NCI-H2107 treated with DMSO at 0.1 percent for 48 hours (cell line): ENCODE data around the gene ADRM1.

Experiments used
- DNase-seq: peaks from one replicate; lab custom pipeline; 2025; ENCODE audit not compliant: unreplicated experiment; lab: John Stamatoyannopoulos, UW

Gene ADRM1

GRCh38 chr20:62280303-62280702 lies 22.5 kb upstream of the ADRM1 start:
- no peak for DNase-seq

GRCh38 chr20:62281161-62281933 lies 21.4 kb upstream of the ADRM1 start:
- DNase-seq: peak; percentile 34

GRCh38 chr20:62282103-62282502 lies 20.7 kb upstream of the ADRM1 start:
- DNase-seq: no peak

- DNase-seq: no peak
These were observed 19.8 kb upstream of the ADRM1 start for GRCh38 chr20:62282877-62283503.

GRCh38 chr20:62284448-62284847 lies 18.3 kb upstream of the ADRM1 start:
- no peak for DNase-seq

- DNase-seq: no peak
These were observed 17.6 kb upstream of the ADRM1 start for GRCh38 chr20:62285151-62285550.

GRCh38 chr20:62285722-62286121 lies 17.1 kb upstream of the ADRM1 start:
- DNase-seq: no peak

- no peak for DNase-seq
These were observed 16.2 kb upstream of the ADRM1 start for GRCh38 chr20:62286493-62287064.

GRCh38 chr20:62287129-62287528 lies 15.7 kb upstream of the ADRM1 start:
- no peak for DNase-seq

GRCh38 chr20:62287759-62288534 lies 14.8 kb upstream of the ADRM1 start:
- peak; percentile 39 for DNase-seq

GRCh38 chr20:62288535-62289105 lies 14.2 kb upstream of the ADRM1 start:
- DNase-seq: peak; percentile 42

GRCh38 chr20:62289131-62289530 lies 13.7 kb upstream of the ADRM1 start:
- DNase-seq: no peak

GRCh38 chr20:62289898-62290297 lies 12.9 kb upstream of the ADRM1 start:
- no peak for DNase-seq

GRCh38 chr20:62291251-62292066 lies 11.3 kb upstream of the ADRM1 start:
- DNase-seq: no peak

GRCh38 chr20:62292108-62292507 lies 10.7 kb upstream of the ADRM1 start:
- DNase-seq: no peak

GRCh38 chr20:62293111-62293784 lies 9.5 kb upstream of the ADRM1 start:
- DNase-seq: no peak

- DNase-seq: no peak
These were observed 8.9 kb upstream of the ADRM1 start for GRCh38 chr20:62293946-62294345.

- DNase-seq: no peak
These were observed 8.3 kb upstream of the ADRM1 start for GRCh38 chr20:62294516-62294915.

GRCh38 chr20:62296724-62297448 lies 5.9 kb upstream of the ADRM1 start:
- no peak for DNase-seq
